HG03520 (cell line): ENCODE results near the gene CIAO2B.
"Not testable (repeated sequence)": the region's sequence is repeated elsewhere in the genome, so short reads cannot be mapped to it uniquely, and the experiment has no call there.

Experiments
- ATAC-seq: cut with Tn5 transposase; IDR thresholded peaks from one replicate; pipeline ENCODE4 v1.9.1; 2021; ENCODE audit warnings: mild to moderate bottlenecking, moderate library complexity; ENCODE audit not compliant: unreplicated experiment

The CIAO2B gene

GRCh38 chr16:66934138-66934838 lies at the start of gene CIAO2B:
CIAO2B (minus strand) TSS chr16:66934402; CDS start chr16:66934364, 38 bp downstream.
- ATAC-seq = peak; percentile 64

GRCh38 chr16:66983033-66983432 lies 48.8 kb upstream of the CIAO2B start:
- ATAC-seq = no peak

GRCh38 chr16:66979011-66979717 lies 45.0 kb upstream of the CIAO2B start:
- ATAC-seq = no peak

GRCh38 chr16:66977341-66978113 lies 43.3 kb upstream of the CIAO2B start:
- ATAC-seq = no peak

GRCh38 chr16:66976746-66977145 lies 42.5 kb upstream of the CIAO2B start:
- ATAC-seq = no peak

- no peak for ATAC-seq
Measured at GRCh38 chr16:66975302-66975893, 41.2 kb upstream of the CIAO2B start.

- ATAC-seq = not testable (repeated sequence)
Measured at GRCh38 chr16:66974932-66975246, 40.7 kb upstream of the CIAO2B start.

GRCh38 chr16:66974156-66974931 lies 40.1 kb upstream of the CIAO2B start:
- not testable (repeated sequence) for ATAC-seq

GRCh38 chr16:66973716-66974115 lies 39.5 kb upstream of the CIAO2B start:
- no peak for ATAC-seq

GRCh38 chr16:66972983-66973382 lies 38.8 kb upstream of the CIAO2B start:
- no peak for ATAC-seq

- no peak for ATAC-seq
Measured at GRCh38 chr16:66970775-66971720, 36.8 kb upstream of the CIAO2B start.

GRCh38 chr16:66968847-66969246 lies 34.6 kb upstream of the CIAO2B start:
- ATAC-seq = no peak

GRCh38 chr16:66964049-66964448 lies 29.8 kb upstream of the CIAO2B start:
- no peak for ATAC-seq

GRCh38 chr16:66961914-66962313 lies 27.7 kb upstream of the CIAO2B start:
- ATAC-seq = no peak

- no peak for ATAC-seq
Measured at GRCh38 chr16:66961065-66961744, 27.0 kb upstream of the CIAO2B start, which contains the start of gene CES3. CES3 (plus strand) TSS chr16:66961266; CDS start chr16:66961308, 42 bp downstream.

GRCh38 chr16:66960270-66960669 lies 26.1 kb upstream of the CIAO2B start:
- no peak for ATAC-seq

- no peak for ATAC-seq
Measured at GRCh38 chr16:66959704-66960161, 25.5 kb upstream of the CIAO2B start.

- ATAC-seq = no peak
Measured at GRCh38 chr16:66958857-66959703, 24.9 kb upstream of the CIAO2B start.
